Stimulated activated CD4-positive, alpha-beta T cell treated with anti-CD3 and anti-CD28 coated beads, Interleukin-15, amount 100 ng/mL, for 1 hour (primary cell): ENCODE data around the gene GALNT18.

Source experiments
- DNase-seq, 2 donors: peaks; one replicate each; pipeline ENCODE4 v3.0.0-alpha.2; 2020; ENCODE audit warnings: low read depth in 1 of 2, low spot score in 1 of 2

GALNT18 gene

GRCh38 chr11:11621573-11622339, at the start of gene GALNT18:
GALNT18 (minus strand) TSS chr11:11622005.
- peak; percentile 24 to 50 for DNase-seq

- no peak for DNase-seq
Observed at GRCh38 chr11:11670574-11670973, 48.8 kb upstream of the GALNT18 start.

- no peak for DNase-seq
Observed at GRCh38 chr11:11669233-11669846, 47.5 kb upstream of the GALNT18 start.

GRCh38 chr11:11668781-11669180, 47.0 kb upstream of the GALNT18 start:
- DNase-seq, result no peak

- no peak for DNase-seq
Observed at GRCh38 chr11:11668274-11668673, 46.5 kb upstream of the GALNT18 start.

GRCh38 chr11:11667056-11667455, 45.3 kb upstream of the GALNT18 start:
- DNase-seq, result no peak

- DNase-seq, result no peak
Observed at GRCh38 chr11:11665407-11665806, 43.6 kb upstream of the GALNT18 start.

- DNase-seq, result no peak
Observed at GRCh38 chr11:11663907-11664306, 42.1 kb upstream of the GALNT18 start.

GRCh38 chr11:11662578-11662977, 40.8 kb upstream of the GALNT18 start:
- no peak for DNase-seq

- no peak for DNase-seq
Observed at GRCh38 chr11:11661326-11662040, 39.7 kb upstream of the GALNT18 start.

GRCh38 chr11:11660363-11660740, 38.5 kb upstream of the GALNT18 start:
- no peak for DNase-seq

- no peak for DNase-seq
Observed at GRCh38 chr11:11659567-11660362, 38.0 kb upstream of the GALNT18 start.

GRCh38 chr11:11657218-11657955, 35.6 kb upstream of the GALNT18 start:
- DNase-seq, result no peak

GRCh38 chr11:11641581-11641980, 19.8 kb upstream of the GALNT18 start:
- DNase-seq, result no peak

- DNase-seq, result no peak
Observed at GRCh38 chr11:11640996-11641395, 19.2 kb upstream of the GALNT18 start.

- DNase-seq, result no peak
Observed at GRCh38 chr11:11640152-11640551, 18.3 kb upstream of the GALNT18 start.

- no peak for DNase-seq
Observed at GRCh38 chr11:11636671-11637070, 14.9 kb upstream of the GALNT18 start.

GRCh38 chr11:11635443-11635842, 13.6 kb upstream of the GALNT18 start:
- DNase-seq, result no peak

GRCh38 chr11:11629368-11629767, 7.6 kb upstream of the GALNT18 start:
- no peak for DNase-seq

- DNase-seq, result no peak
Observed at GRCh38 chr11:11628651-11629050, 6.8 kb upstream of the GALNT18 start.

- DNase-seq, result no peak
Observed at GRCh38 chr11:11626128-11626527, 4.3 kb upstream of the GALNT18 start.
